HG03342 (cell line): ENCODE results near the gene NOTCH4.
"Not testable (repeated sequence)": the region's sequence is repeated elsewhere in the genome, so short reads cannot be mapped to it uniquely, and the experiment has no call there.

Source experiments
- ATAC-seq: cut with Tn5 transposase; IDR thresholded peaks from one replicate; pipeline ENCODE4 v1.9.1; 2021; ENCODE audit warnings: mild to moderate bottlenecking, moderate library complexity; ENCODE audit not compliant: unreplicated experiment

Gene NOTCH4

GRCh38 chr6:32194825-32195651 lies 28.8 kb downstream of the NOTCH4 start:
- ATAC-seq: no peak

- no peak for ATAC-seq
These were observed 29.5 kb downstream of the NOTCH4 start for GRCh38 chr6:32194388-32194787.

GRCh38 chr6:32193096-32193495 lies 30.8 kb downstream of the NOTCH4 start:
- ATAC-seq: not testable (repeated sequence)

GRCh38 chr6:32192608-32193039 lies 31.2 kb downstream of the NOTCH4 start, which contains the start of gene GPSM3:
Gene GPSM3 (minus strand): TSS chr6:32192643. CDS start chr6:32192513, 130 bp downstream.
- ATAC-seq: no peak

- no peak for ATAC-seq
These were observed 31.9 kb downstream of the NOTCH4 start for GRCh38 chr6:32191696-32192607.

GRCh38 chr6:32190911-32191677 lies 32.8 kb downstream of the NOTCH4 start:
- no peak for ATAC-seq

- peak; percentile 42 for ATAC-seq
These were observed 33.6 kb downstream of the NOTCH4 start, which contains the start of gene PBX2 for GRCh38 chr6:32190054-32190851. Gene PBX2 (minus strand): TSS chr6:32190202. CDS start chr6:32189915, 287 bp downstream.

- no peak for ATAC-seq
These were observed 34.2 kb downstream of the NOTCH4 start for GRCh38 chr6:32189742-32190053.

- ATAC-seq: no peak
These were observed 34.7 kb downstream of the NOTCH4 start for GRCh38 chr6:32189069-32189741.

- ATAC-seq: no peak
These were observed 35.3 kb downstream of the NOTCH4 start for GRCh38 chr6:32188381-32189068.

- ATAC-seq: not testable (repeated sequence)
These were observed 36.0 kb downstream of the NOTCH4 start for GRCh38 chr6:32187725-32188380.

- ATAC-seq: no peak
These were observed 36.7 kb downstream of the NOTCH4 start for GRCh38 chr6:32187009-32187709.

- ATAC-seq: not testable (repeated sequence)
These were observed 37.6 kb downstream of the NOTCH4 start for GRCh38 chr6:32186151-32186840.

- ATAC-seq: not testable (repeated sequence)
These were observed 38.2 kb downstream of the NOTCH4 start for GRCh38 chr6:32185681-32186131.

GRCh38 chr6:32184084-32184640 lies 39.7 kb downstream of the NOTCH4 start, which contains the start of gene AGER:
Gene AGER (minus strand): TSS chr6:32184253. CDS start chr6:32184222, 31 bp downstream.
- ATAC-seq: no peak

- ATAC-seq: no peak
These were observed 40.3 kb downstream of the NOTCH4 start for GRCh38 chr6:32183483-32184083.
